HS-5 (cell line): ENCODE measurements around the gene LAMTOR1.
"Not testable (repeated sequence)": the region's sequence is repeated elsewhere in the genome, so short reads cannot be mapped to it uniquely, and the experiment has no call there.

Source experiments
- DNase-seq: peaks from one replicate; pipeline ENCODE4 v3.0.0-alpha.2; 2012; ENCODE audit warnings: low read depth

The LAMTOR1 gene

GRCh38 chr11:72102946-72103753, at the start of gene LAMTOR1:
Gene LAMTOR1, minus strand, starts transcription at chr11:72103297. Its CDS starts 73 bp downstream, at chr11:72103224.
- DNase-seq: peak; percentile 94

DNA sequence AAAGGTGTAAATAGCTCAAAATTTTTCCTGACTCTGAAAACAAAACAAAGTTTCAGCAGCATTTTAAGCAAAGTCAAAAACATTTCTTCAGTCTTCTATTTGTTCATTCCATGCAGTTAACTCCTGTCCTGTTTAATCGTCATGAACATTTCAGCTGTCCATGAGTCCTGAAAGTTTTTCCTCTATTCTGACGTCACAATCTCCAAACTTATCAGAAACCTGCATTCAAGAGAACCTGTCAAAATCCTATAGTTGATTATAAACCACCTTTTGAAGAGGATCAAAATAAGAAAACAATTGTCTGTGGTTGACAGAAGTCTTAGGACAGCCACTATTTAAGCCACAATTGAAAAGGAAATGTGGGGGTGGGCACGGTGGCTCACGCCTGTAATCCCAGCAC, 47.8 kb upstream of the LAMTOR1 start:
- DNase-seq: no peak

- no peak for DNase-seq
Measured at GRCh38 chr11:72146625-72147024, 43.5 kb upstream of the LAMTOR1 start.

DNA sequence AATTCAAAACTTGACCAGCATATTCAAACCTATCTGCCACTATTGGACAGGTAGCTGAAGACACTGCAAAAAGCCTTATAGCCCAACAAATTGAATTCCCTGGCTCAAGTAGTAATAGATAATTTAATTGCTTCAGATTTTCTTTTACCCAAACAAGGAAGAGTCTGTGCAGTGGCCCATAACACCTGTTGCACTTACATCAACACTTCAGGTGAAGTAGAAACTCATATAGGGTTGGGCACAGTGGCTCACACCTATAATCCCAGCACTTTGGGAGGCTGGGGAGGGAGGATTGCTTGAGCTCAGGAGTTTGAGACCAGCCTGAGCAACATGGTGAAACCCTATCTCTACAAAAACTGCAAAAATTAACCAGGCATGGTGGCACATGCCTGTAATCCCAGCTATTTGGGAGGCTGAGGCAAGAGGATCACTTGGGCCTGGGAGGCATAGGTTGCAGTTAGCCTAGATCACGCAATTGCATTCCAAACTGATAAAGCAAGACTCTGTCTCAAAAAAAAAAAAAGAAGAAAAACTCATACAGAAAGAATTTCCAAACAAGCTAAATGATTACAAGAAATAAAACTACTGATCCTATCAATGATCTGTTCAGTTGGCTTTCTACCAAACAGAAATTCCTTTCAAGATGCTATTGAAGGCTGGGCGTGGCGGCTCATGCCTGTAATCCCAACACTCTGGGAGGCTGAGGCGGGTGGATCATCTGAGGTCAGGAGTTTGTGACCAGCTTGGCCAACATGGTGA, 41.9 kb upstream of the LAMTOR1 start:
- DNase-seq: peak; percentile 97

DNA sequence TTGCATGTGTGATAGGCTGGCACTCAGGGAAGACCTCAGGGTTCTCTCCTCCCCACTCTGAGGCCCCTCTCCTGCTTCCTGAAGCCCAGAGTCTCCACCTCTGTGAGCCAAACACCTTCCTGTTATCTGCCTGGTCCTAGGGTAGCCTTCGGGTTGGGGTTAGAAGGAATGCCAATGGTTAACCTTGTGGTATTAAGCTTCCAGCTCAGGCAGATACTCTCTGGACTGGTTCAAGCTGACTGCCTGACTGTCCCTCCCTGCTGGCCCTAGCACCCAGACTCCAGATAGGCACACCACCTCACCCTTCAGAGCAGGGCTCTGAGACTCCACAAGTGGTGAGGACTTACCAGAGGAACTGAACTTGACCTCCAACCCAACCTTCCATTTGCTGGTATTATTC, 39.4 kb upstream of the LAMTOR1 start:
- DNase-seq: not testable (repeated sequence)

- DNase-seq: not testable (repeated sequence)
Measured at GRCh38 chr11:72142086-72142485, 39.0 kb upstream of the LAMTOR1 start.

DNA sequence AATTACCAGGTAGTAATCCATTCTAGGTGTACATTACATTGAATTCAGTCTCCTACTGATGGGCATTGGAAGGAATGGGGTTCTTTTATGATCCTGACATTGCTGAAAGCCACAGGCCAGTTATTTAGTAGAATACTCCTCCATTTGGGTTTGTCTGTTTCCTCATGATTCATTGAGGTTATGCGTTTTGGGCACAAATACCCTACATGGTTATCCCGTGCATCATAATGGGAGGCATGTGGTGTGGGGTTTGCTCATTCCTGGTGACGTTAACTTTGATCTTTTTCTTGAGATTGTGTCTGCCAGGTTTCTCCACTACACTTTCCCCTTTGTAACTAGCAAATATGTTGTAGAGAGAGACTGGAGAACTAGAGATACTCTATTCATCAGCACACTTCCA, 38.0 kb upstream of the LAMTOR1 start:
- peak; percentile 96 for DNase-seq

DNA sequence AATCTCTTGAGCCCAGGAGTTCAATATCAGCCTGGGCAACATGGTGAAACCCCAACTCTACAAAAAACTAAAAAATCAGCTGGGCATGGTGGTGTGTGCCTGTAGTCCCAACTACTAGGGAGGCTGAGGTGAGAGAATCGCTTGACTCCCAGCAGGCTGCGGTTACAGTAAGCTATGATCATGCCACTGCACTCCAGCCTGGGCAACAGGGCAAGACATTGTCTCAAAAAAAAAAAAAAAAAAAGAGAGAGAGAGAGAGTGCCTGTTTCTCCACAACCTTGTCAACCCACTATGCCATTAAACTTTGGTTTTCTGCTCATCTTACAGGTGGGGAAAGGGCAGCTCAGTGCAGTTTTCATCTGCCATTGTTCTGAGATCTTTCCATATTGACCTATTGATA, 37.6 kb upstream of the LAMTOR1 start:
- no peak for DNase-seq

GRCh38 chr11:72139500-72139899, 36.4 kb upstream of the LAMTOR1 start:
- DNase-seq: no peak

GRCh38 chr11:72138821-72139390, 35.8 kb upstream of the LAMTOR1 start:
- no peak for DNase-seq

- no peak for DNase-seq
Measured at GRCh38 chr11:72136684-72137262, 33.7 kb upstream of the LAMTOR1 start.

DNA sequence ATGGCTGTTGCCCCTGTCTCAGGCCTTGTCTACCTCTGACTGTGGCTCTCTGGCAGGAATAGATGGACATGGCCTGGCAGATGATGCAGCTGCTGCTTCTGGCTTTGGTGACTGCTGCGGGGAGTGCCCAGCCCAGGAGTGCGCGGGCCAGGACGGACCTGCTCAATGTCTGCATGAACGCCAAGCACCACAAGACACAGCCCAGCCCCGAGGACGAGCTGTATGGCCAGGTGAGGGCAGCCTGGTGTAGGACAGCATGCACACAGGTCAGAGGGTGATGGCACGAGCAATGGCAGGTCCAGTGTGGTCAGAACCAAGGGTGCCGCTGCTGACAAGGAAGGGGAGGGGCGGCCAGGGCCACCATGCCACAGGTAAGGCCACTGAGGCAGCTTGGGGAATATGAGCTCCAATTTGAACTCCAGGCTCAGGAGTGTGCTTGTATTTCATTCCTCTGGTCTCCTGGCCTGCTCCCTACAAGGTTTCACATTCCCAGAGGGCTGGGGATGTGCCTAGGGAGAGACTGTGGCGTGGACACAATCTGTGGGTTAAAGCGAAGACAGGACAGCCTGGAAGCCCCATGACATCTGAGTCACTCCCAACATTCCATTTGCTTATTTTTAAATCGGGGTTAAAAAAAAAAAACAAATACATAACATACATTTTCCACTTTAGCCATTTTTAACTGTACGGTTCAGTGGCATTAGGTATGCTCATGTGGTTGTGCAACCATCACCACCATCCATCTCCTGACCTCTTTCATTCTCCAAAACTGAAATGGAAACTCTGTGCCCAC, 33.0 kb upstream of the LAMTOR1 start:
- DNase-seq: no peak

GRCh38 chr11:72135473-72135872, 32.4 kb upstream of the LAMTOR1 start, which contains the start of gene FOLR3:
Gene FOLR3, plus strand, starts transcription at chr11:72135725. Its CDS starts 228 bp downstream, at chr11:72135953.
- not testable (repeated sequence) for DNase-seq

GRCh38 chr11:72132646-72133045, 29.5 kb upstream of the LAMTOR1 start:
- DNase-seq: no peak

DNA sequence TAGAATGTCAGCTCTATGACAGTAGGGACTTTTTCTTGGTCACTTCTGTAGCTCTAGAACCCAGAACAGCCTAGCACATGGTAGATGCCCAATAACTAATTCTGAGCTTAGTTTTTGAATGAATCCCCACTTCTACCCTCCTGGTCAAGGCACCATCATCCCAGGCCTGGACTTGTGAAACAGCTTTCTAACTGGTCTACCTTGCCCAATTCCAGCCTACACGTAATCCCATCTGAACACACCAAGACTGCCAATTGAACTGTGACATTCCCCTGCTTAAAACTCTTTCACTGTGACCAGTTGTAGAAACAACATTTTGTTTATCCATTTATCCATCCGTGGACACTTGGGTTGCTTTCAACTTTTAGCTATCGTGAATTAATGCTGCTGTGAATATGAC, 26.3 kb upstream of the LAMTOR1 start:
- no peak for DNase-seq

GRCh38 chr11:72127923-72128322, 24.8 kb upstream of the LAMTOR1 start:
- no peak for DNase-seq

- no peak for DNase-seq
Measured at GRCh38 chr11:72125956-72126355, 22.9 kb upstream of the LAMTOR1 start.

- no peak for DNase-seq
Measured at GRCh38 chr11:72124046-72124445, 20.9 kb upstream of the LAMTOR1 start.

DNA sequence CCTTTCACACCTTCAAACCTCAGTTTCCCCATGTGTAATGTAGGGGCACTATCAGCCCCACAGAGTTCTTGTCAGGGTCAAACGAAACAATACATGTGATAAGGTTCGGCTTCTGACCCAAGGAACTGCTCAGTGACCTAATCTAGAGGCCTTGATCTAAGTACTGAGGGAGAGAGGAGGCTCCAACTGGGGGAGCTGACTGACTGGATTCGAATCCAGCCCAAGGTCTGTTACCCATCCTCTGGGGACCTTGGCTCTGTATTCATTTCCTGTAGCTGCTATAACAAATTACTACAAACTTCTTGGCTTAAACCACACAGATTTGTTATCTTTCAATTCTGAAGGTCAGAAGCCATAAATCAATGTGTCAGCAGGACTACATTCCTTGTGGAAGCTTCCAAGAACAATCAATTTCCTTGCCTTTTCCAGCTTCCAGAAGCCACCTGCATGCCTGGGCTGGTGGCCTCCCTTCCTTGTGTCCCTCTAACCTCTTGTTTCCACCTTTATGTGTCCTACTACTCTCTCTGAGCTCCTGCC, 20.1 kb upstream of the LAMTOR1 start:
- no peak for DNase-seq

GRCh38 chr11:72122607-72123006, 19.5 kb upstream of the LAMTOR1 start:
- no peak for DNase-seq

DNA sequence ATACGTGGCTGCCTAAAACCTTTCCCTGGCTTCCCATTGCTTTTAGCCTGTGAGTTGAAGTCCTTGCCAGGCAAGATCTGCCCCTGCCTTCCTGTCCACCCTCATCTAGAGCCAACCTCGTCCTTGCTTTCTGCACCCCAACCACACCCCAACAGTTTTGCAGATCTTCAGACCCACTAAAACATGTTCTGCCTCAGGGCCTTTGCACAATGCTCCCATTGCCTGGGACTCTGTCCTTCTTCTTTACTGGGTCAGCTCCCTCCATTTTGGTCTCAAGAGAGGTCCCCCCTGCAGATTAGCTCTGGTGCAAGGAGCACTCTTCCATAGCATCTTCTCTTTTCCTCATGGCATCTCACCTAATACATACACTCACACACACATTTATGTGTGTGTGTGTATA, 17.8 kb upstream of the LAMTOR1 start:
- DNase-seq: no peak
